BJ (cell line): ENCODE results near the gene STPG4. TPM values are rescaled to one million over a fixed set of nuclear protein-coding genes. Genes with fewer than 3 reads are reported as not detected.

Experiments
- CTCF ChIA-PET: fragments of 350-600 bp; formaldehyde crosslinking; extraction: SDS; loops from one replicate; lab custom pipeline; 2021; ENCODE audit warnings: antibody characterized with exemption, inconsistent platforms; lab: Yijun Ruan, JAX
- POLR2A ChIA-PET: fragments of 300-600 bp; sonication (Branson Sonifier 250); formaldehyde crosslinking; extraction: SDS; loops from one replicate; lab custom pipeline; 2021; ENCODE audit warnings: antibody characterized with exemption; lab: Charles Lee
- DNase-seq: peaks from one replicate; pipeline ENCODE4 v3.0.0-alpha.2; 2011; ENCODE audit warnings: low read depth
- H3K27me3 ChIP-seq: 2 replicates; pipeline ENCODE4 v1.6.0; 2011; ENCODE audit warnings: low read length; ENCODE audit not compliant: control insufficient read depth, insufficient read depth
- H3K36me3 ChIP-seq: 2 replicates; pipeline ENCODE4 v1.5.1; 2011; ENCODE audit warnings: low read length; ENCODE audit not compliant: control insufficient read depth, insufficient read depth
- H3K4me3 ChIP-seq: 2 replicates; pipeline ENCODE4 v1.5.1; 2011; ENCODE audit warnings: low read depth, mild to moderate bottlenecking, control low read depth, low read length
- CTCF ChIP-seq: IDR thresholded peaks from 2 replicates; pipeline ENCODE4 v1.5.1; 2011; ENCODE audit warnings: low read depth, mild to moderate bottlenecking, control low read depth, inconsistent platforms, low read length, moderate library complexity; ENCODE audit not compliant: insufficient read depth
- polyA plus RNA-seq: library from polyadenylated mRNA; depleted of rRNA; stranded (reverse); fragments of >200 nt; gene quantifications from 2 replicates; pipeline ENCODE4 v1.2.3, GENCODE V29; 2011

Gene STPG4
- polyA plus RNA-seq, 1 experiment, result 0.06 TPM

- ChIA-PET CTCF (interaction anchor here (1.2 kb wide), 1 partner anchor 173 kb away, joined by 4 read pairs; no protein-coding TSS in a partner anchor), POLR2A (no interaction called here)
- Histone ChIP-seq H3K27me3 (no peaks in the 10 kb centered on the region), H3K36me3 (peaks cover 16% of the 10 kb centered on the region), H3K4me3 (no peak overlapping the region)
- no peak for TF ChIP-seq CTCF
- DNase-seq, result no peak
These were observed 4.9 kb downstream of the STPG4 start for GRCh38 chr2:47150175-47150574.

GRCh38 chr2:47147021-47147420 is 8.1 kb downstream of the STPG4 start:
- Histone ChIP-seq H3K4me3 (no peak overlapping the region), H3K27me3 (no peaks in the 10 kb centered on the region), H3K36me3 (peaks cover 15% of the 10 kb centered on the region)
- no peak for TF ChIP-seq CTCF
- ChIA-PET POLR2A (no interaction called here), CTCF (no interaction called here)
- no peak for DNase-seq

- POLR2A ChIA-PET, result no interaction called here
- no peak for TF ChIP-seq CTCF
These were observed 9.6 kb downstream of the STPG4 start for GRCh38 chr2:47145466-47145865.

GRCh38 chr2:47141520-47141919 is 13.6 kb downstream of the STPG4 start:
- Histone ChIP-seq H3K4me3 (no peak overlapping the region), H3K27me3 (no peaks in the 10 kb centered on the region), H3K36me3 (peaks cover 8% of the 10 kb centered on the region)
- DNase-seq, result no peak
- ChIA-PET CTCF (no interaction called here), POLR2A (no interaction called here)
- no peak for TF ChIP-seq CTCF

More at GRCh38 chr2:47145466-47145865, 9.6 kb downstream of the STPG4 start:
- DNase-seq, result no peak
- Histone ChIP-seq H3K27me3 (no peaks in the 10 kb centered on the region), H3K36me3 (peaks cover 14% of the 10 kb centered on the region), H3K4me3 (no peak overlapping the region)
- CTCF ChIA-PET, result no interaction called here

GRCh38 chr2:47134386-47135090 is 20.6 kb downstream of the STPG4 start:
- no peak for DNase-seq
- TF ChIP-seq CTCF, result no peak
- ChIA-PET POLR2A (no interaction called here), CTCF (no interaction called here)
- Histone ChIP-seq H3K4me3 (no peak overlapping the region), H3K27me3 (no peaks in the 10 kb centered on the region), H3K36me3 (no peaks in the 10 kb centered on the region)
